ENCODE results near the gene LY6G6D. TPM values are rescaled to one million over a fixed set of nuclear protein-coding genes. Genes with fewer than 3 reads are reported as not detected.
A peak's percentile ranks its signal among the peaks of the same experiment; 100 is the strongest.

LY6G6D gene
- total RNA-seq, 4 donors from 2014 or later, result not detected

DNA sequence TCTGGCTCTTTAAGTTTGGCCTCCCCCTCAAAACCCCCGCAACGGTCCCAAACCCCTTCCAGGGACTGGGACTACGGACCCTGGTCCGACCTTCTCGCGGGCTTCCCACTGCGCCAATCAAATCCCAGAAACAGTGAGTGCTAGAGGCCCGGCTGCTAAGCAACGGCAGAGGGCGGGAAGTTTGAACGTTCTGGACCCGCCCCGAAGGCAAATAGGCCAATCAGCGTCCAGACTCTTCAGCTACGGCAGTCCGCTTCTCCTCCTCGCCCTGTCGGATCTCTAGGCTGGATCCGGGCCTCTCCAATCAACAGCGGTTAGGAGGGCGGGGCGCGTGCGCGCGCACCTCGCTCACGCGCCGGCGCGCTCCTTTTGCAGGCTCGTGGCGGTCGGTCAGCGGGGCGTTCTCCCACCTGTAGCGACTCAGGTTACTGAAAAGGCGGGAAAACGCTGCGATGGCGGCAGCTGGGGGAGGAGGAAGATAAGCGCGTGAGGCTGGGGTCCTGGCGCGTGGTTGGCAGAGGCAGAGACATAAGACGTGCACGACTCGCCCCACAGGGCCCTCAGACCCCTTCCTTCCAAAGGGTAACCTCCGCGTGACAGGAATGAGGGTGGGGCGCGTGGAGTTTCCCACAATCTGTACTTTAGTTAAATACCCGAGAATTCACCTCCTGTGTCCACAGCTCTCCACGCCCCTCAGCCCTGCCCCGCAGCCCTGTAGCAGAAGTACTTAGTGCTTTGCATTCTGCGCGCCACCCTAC, 24.7 kb downstream of the LY6G6D start, which contains the start of gene MSH5:
TSS of gene MSH5 (plus strand) at position 367 of the 758 bp plus-strand sequence. CDS start 462 bp downstream, outside the sequence.
- Histone ChIP-seq H3K36me3 (no peaks in the 10 kb centered on the region), H3K4me1 (peaks cover 18 to 29% of the 10 kb centered on the region in 2 donors), H3K9me3 (no peaks in the 10 kb centered on the region), H3K4me3 (replicated peaks in 1 of 3) (peak within 1 kb of the TSS; percentile 19 to 48 (median 33)), H3K27me3 (no peaks in the 10 kb centered on the region), H3K27ac (peak within 1 kb of the TSS in 1 of 3 donors; percentile 11)
- 0 to 2% methylated on average over 28 to 29 of the region's 58 CpGs for WGBS, 2 donors
- peak; percentile 99 for DNase-seq
- TF ChIP-seq, protein P1, sequence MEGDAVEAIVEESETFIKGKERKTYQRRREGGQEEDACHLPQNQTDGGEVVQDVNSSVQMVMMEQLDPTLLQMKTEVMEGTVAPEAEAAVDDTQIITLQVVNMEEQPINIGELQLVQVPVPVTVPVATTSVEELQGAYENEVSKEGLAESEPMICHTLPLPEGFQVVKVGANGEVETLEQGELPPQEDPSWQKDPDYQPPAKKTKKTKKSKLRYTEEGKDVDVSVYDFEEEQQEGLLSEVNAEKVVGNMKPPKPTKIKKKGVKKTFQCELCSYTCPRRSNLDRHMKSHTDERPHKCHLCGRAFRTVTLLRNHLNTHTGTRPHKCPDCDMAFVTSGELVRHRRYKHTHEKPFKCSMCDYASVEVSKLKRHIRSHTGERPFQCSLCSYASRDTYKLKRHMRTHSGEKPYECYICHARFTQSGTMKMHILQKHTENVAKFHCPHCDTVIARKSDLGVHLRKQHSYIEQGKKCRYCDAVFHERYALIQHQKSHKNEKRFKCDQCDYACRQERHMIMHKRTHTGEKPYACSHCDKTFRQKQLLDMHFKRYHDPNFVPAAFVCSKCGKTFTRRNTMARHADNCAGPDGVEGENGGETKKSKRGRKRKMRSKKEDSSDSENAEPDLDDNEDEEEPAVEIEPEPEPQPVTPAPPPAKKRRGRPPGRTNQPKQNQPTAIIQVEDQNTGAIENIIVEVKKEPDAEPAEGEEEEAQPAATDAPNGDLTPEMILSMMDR (IDR thresholded peaks at IDR 0.05), result no peak
- TF ChIP-seq POLR2A (IDR thresholded peaks at IDR 0.05), result peak in 1 of 2 donors; percentile 74
- intact Hi-C loops (cut with DNase I), result loop anchor here (5.0 kb wide), 1 partner anchor 38 kb away; the partner anchor contains the start of gene ABHD16A

DNA sequence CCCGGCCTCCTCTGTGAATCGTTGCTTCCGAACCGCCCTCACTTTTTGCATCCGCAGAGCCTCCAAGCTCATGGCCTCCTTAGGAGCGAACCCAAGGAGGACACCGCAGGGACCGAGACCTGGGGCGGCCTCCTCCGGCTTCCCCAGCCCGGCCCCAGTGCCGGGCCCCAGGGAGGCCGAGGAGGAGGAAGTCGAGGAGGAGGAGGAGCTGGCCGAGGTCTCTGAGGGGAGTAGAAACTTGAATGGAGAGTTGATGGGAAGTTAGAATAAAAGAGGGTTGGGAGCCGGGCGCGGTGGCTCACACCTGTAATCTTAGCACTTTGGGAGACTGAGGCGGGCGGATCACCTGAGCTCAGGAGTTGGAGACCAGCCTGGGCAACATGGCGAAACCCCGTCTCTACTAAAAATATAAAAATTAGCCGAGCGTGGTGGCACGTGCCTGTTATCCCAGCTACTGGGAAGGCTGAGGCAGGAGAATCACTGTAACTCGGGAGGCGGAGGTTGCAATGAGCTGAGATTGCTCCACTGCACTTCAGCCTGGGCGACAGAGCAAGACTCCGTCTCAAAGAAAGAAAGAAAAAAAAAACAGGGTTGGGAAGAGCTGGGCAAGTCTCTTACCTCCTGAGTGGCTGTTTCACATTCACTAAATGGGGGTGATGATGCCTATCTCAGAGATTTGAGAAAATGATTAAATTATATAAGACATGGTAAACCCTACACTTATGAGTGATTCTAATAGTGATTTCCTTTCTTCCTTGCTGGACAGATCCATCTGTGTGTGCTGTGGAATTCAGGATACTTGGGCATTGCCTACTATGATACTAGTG, 25.5 kb downstream of the LY6G6D start:
- Histone ChIP-seq H3K9me3 (no peaks in the 10 kb centered on the region), H3K27me3 (no peaks in the 10 kb centered on the region), H3K4me1 (peaks cover 13 to 29% of the 10 kb centered on the region in 2 donors), H3K4me3 (replicated peaks in 1 of 3) (peak overlapping the region; percentile 19 to 48 (median 33)), H3K27ac (peak overlapping the region in 1 of 3 donors; percentile 11), H3K36me3 (no peaks in the 10 kb centered on the region)
- intact Hi-C loops (cut with DNase I), result no loop called here
- 10 to 13% methylated on average over 29 of the region's 29 CpGs for WGBS, 2 donors
- TF ChIP-seq, protein P1 (IDR thresholded peaks at IDR 0.05), result no peak
- no peak for TF ChIP-seq POLR2A (IDR thresholded peaks at IDR 0.05)
- peak; percentile 26 to 35 for DNase-seq

DNA sequence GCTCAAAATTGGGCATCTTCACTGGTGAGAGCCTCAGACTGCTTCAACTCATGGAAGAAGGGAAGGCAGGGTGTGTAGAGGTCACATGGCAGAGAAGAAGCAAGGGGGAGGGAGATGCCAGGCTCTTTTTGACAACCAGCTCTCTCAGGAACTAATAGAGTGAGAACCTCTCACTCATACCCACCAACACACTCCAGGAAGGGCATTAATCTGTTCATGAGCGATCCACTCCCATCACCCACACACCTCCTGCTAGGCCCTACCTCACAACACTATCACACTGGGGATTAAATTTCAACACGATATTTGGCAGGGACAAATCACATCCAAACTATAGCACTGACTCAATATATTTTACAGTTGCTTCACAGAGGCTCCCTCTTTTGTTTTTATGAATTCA, 26.7 kb downstream of the LY6G6D start:
- Histone ChIP-seq H3K9me3 (no peaks in the 10 kb centered on the region), H3K27ac (no peak overlapping the region), H3K4me1 (peaks cover 10 to 26% of the 10 kb centered on the region in 2 donors), H3K27me3 (no peaks in the 10 kb centered on the region), H3K4me3 (replicated peaks in 1 of 3) (no peak overlapping the region), H3K36me3 (no peaks in the 10 kb centered on the region)
- no peak for DNase-seq
- WGBS, 2 donors, result 93 to 96% methylated on average over 2 of the region's 2 CpGs
- TF ChIP-seq, protein P1 (IDR thresholded peaks at IDR 0.05), result no peak
- TF ChIP-seq POLR2A (IDR thresholded peaks at IDR 0.05), result no peak
- intact Hi-C loops (cut with DNase I), result no loop called here

DNA sequence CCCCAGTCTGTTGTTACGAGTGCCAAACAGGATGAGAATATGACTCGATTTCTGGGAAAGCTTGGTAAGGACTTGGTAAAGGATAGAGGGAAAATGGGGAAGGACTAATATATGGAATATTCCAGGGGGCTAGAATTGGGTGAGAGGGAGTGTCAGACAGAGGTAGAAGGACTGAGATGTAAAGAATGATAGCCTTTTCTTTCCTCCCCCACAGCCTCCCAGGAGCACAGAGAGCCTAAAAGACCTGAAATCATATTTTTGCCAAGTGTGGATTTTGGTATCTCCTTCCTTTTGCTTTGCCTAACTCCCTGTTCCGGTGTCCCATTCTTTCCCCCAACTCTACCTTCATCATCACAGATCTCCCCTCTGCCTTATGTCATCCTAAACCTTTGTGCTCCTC, 27.7 kb downstream of the LY6G6D start:
- intact Hi-C loops (cut with DNase I), result no loop called here
- TF ChIP-seq POLR2A (IDR thresholded peaks at IDR 0.05), result no peak
- TF ChIP-seq, protein P1 (IDR thresholded peaks at IDR 0.05), result no peak
- Histone ChIP-seq H3K9me3 (no peaks in the 10 kb centered on the region), H3K27me3 (no peaks in the 10 kb centered on the region), H3K4me1 (peaks cover 7 to 18% of the 10 kb centered on the region in 2 donors), H3K36me3 (no peaks in the 10 kb centered on the region), H3K4me3 (replicated peaks in 1 of 3) (no peak overlapping the region), H3K27ac (no peak overlapping the region)
- DNase-seq, result no peak
- 81 to 93% methylated on average over 3 of the region's 3 CpGs for WGBS, 2 donors
